SU-DHL-6 (cell line): ENCODE measurements around the gene TEX22.

ENCODE experiments used
- CTCF ChIP-seq: fragments of 200-600 bp; sonication (generic); IDR thresholded peaks from one replicate; pipeline ENCODE4 v1.5.1; 2017; ENCODE audit warnings: antibody characterized with exemption, mild to moderate bottlenecking, low read length, moderate library complexity; ENCODE audit not compliant: insufficient read depth, poor library complexity, severe bottlenecking
- EZH2phosphoT487 ChIP-seq: fragments of 200-600 bp; sonication (generic), shearing (Covaris generic); conservative IDR thresholded peaks from 2 replicates; pipeline ENCODE4 v1.6.1; 2018; ENCODE audit warnings: mild to moderate bottlenecking, antibody characterized with exemption, low read length, moderate library complexity, mixed read lengths

GRCh38 chr14:105436891-105437722 is 38.8 kb downstream of the TEX22 start:
- no peak for TF ChIP-seq CTCF
- no peak for TF ChIP-seq EZH2phosphoT487
